Measurements from ENCODE around the gene TRMT61A.

The TRMT61A gene

DNA sequence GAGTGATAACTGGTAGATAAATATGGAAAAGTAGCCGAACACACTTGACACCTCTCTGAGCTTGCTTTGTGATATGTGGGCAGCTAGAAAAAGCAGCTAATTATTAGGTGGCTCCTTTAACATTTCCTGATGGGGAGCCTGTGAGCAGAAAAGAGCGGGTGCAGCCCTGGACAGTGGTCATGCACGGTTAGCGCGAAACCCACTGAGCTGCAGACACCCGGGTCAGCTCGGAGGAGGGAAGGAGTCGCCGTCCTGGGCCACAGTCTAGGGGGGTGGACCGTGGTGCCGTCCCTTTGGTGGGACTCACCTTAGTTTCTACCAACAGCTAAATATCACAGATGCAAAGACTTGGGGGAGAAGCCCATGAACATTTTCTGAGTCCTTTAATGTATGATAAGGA, 40.4 kb downstream of the TRMT61A start:
- DNase-seq, result no peak

DNA sequence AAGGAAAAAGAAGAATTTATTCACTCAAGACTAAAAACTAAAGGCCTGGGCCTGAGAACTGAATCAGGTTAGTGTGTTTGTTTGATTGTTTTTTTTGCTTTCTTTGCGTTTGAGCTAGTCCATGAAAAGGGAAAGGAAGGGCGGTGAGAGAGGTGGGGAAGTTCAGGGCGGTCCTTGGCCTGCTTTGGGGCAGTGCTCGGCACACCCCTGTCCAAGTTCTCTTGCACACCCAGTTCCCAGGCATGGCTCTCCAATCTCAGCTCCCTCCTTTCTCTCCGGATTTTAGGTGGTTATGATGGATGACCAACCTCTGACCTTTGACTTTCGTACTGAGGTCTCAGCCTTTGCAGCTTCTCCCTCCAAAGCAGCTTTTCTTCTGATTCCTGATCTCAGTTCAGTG, 45.1 kb downstream of the TRMT61A start:
- no peak for DNase-seq

DNA sequence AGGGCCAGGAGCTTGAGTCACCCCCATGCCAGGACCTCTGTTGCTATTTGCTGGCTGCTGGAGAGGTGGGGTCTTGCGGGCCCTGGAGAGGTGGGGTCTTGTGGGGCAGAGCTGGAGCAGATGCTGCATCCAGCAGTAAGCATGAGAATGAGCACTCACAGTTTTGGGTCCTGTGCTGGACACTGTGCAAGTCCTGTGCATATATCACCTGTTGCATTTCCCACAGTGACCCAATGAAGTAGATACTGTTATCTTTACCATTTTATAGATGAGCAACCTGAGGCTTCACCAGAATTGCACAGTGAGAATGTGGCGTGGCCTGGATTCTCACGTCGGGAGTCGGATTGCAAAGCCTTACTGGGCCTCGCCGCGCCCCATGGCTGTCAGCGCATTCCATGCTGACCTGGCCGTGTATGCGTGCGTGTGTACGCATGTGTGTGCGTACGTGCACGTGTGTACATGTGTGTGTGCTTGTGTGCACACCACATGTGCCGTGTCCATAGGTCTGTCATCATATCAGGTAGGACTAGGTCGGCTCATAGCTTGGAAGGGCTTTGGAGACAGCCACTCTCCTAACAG, 45.8 kb downstream of the TRMT61A start:
- DNase-seq, result no peak

DNA sequence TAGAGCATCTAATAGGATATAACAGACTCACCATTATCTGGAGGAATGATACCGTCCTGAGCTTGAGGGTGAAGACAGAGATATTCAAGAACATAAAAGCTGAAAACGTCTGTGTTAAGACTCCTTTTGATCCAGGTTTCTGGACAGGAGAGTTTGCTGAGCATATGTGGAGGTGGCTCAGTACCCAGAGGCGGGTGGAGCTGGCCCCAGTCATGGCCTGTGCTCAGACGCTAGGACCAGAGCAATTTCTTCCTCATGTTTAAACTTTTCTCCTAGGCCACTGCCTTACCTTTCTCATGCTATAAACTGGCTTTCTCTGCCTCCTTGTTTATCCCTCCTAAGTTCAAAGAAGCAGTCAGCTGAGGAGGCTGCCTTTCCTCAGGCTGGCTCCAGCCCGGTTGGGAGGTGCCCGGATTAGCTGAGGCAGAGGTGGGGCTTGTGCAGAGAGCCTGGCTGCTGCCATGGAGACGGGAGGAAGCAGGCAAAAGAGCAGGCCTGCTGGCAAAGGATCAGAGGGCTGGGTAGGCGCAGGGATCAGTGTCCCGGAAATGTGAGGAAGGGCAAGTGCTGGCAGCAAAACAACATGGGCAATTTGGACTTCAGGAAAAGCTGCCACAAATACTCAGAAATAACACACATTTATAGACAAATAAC, 47.5 kb downstream of the TRMT61A start:
- DNase-seq, result no peak

GRCh38 chr14:103578401-103579075, 49.5 kb downstream of the TRMT61A start:
- DNase-seq, result no peak

- DNase-seq, result no peak
Measured at GRCh38 chr14:103581206-103581605, 52.2 kb downstream of the TRMT61A start.

DNA sequence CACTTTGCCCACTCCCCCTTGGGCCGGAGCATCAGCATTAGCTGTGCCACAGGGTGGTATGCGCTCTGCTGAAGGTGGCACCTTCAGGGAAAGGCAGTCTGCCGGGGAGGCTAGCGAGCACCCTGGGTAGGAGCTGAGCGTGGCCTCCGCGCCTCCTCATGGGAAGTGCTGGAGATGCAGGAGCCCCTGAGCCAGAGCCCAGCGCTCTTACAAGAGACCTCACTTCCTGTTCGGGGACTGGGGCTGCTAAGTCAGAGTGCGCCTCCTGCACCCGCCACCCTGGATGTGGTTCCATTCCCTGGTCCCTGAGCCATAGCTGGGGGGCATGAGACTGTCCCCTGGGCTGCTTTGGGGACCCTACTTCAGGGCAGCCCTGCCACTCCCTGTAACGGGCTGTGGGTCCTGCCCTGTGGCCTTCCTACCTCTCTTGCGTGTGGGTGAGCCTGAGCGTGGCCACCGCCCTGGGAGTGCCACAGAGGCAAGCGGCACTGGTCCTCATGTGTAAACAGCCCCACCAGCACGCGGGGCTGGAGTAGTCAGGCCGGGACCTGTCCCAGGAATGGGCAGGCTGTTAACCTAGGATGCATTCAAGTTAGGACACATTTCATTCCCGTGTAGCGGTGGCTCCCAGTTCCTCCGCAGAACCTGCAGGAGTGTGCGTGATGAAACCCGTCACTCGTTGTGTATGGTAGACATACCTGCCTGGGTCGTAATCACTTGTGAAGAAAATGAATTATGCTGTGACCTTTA, 53.1 kb downstream of the TRMT61A start:
- DNase-seq, result no peak

GRCh38 chr14:103584326-103584915, 55.4 kb downstream of the TRMT61A start:
- no peak for DNase-seq

Measured in NCI-H146 (cell line).